Measurements from ENCODE around the gene CCSER1. TPM values are rescaled to one million over a fixed set of nuclear protein-coding genes. Genes with fewer than 3 reads are reported as not detected.
A peak's percentile ranks its signal among the peaks of the same experiment; 100 is the strongest.
"Not testable (repeated sequence)": the region's sequence is repeated elsewhere in the genome, so short reads cannot be mapped to it uniquely, and the experiment has no call there.

CCSER1 gene
- total and polyA plus RNA-seq, 4 donors, result 0.61 to 23.0 (median 3.8) TPM

GRCh38 chr4:91085961-91086360 is 958.8 kb downstream of the CCSER1 start:
- Histone ChIP-seq H3K9ac (ENCODE audit: insufficient read depth in 1 of 2, low read length in 2 of 2) (no peak overlapping the region), H3K36me3 (ENCODE audit: control insufficient read depth in 4 of 4, insufficient read depth in 4 of 4, low read length in 4 of 4) (no peaks in the 10 kb centered on the region), H3K4me1 (ENCODE audit: control insufficient read depth in 5 of 5, insufficient read depth in 5 of 5, low read length in 5 of 5) (peaks cover 0 to 17% (median 0%) of the 10 kb centered on the region in 5 donors), H3K27me3 (ENCODE audit: control insufficient read depth in 3 of 3, insufficient read depth in 3 of 3, low read length in 2 of 3) (no peaks in the 10 kb centered on the region), H3K27ac (ENCODE audit: low read depth in 1 of 2, low read length in 1 of 2) (no peak overlapping the region), H3K4me3 (no peak overlapping the region), H3K9me3 (ENCODE audit: control insufficient read depth in 4 of 4, insufficient read depth in 3 of 4, low read length in 3 of 4) (no peaks in the 10 kb centered on the region)
- ATAC-seq (ENCODE audit: insufficient read depth, low FRiP score), result no peak
- 74 to 86% methylated on average over 2 of the region's 2 CpGs for WGBS, 2 donors
- peak in 2 of 3 donors; percentile 29 to 45 for DNase-seq
- TF ChIP-seq, protein P1, sequence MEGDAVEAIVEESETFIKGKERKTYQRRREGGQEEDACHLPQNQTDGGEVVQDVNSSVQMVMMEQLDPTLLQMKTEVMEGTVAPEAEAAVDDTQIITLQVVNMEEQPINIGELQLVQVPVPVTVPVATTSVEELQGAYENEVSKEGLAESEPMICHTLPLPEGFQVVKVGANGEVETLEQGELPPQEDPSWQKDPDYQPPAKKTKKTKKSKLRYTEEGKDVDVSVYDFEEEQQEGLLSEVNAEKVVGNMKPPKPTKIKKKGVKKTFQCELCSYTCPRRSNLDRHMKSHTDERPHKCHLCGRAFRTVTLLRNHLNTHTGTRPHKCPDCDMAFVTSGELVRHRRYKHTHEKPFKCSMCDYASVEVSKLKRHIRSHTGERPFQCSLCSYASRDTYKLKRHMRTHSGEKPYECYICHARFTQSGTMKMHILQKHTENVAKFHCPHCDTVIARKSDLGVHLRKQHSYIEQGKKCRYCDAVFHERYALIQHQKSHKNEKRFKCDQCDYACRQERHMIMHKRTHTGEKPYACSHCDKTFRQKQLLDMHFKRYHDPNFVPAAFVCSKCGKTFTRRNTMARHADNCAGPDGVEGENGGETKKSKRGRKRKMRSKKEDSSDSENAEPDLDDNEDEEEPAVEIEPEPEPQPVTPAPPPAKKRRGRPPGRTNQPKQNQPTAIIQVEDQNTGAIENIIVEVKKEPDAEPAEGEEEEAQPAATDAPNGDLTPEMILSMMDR (IDR thresholded peaks at IDR 0.05; ENCODE audit: control extremely low read depth, extremely low read depth), result no peak

DNA sequence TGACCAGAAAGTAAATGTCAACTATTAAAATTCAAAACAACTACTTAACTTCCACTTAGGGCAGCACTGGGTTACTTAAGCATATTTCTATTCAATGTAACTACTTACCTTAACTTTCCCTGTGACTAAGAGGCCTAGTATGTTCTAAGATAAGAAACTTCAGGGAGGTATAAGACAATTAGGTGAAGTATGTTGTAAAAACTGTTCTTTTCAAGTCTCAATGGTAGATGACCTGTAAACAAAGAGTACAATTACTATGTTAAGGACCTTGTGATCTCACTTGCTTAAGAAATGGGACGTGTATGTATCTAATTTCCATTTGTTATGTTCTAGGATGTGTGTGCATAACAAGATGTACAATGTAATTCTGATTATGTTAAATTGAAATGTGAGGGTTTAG is 960.5 kb downstream of the CCSER1 start:
- no peak overlapping the region for H3K4me3 ChIP-seq
- TF ChIP-seq, protein P1 (IDR thresholded peaks at IDR 0.05; ENCODE audit: control extremely low read depth, extremely low read depth), result no peak
- 60 to 69% methylated on average over 1 of the region's 1 CpG for WGBS, 2 donors
- H3K27ac ChIP-seq (ENCODE audit: low read depth in 1 of 2, low read length in 1 of 2), result no peak overlapping the region
- H3K4me1 ChIP-seq (ENCODE audit: control insufficient read depth in 5 of 5, insufficient read depth in 5 of 5, low read length in 5 of 5), result peaks cover 0 to 17% (median 0%) of the 10 kb centered on the region in 5 donors
- H3K9ac ChIP-seq (ENCODE audit: insufficient read depth in 1 of 2, low read length in 2 of 2), result no peak overlapping the region
- H3K9me3 ChIP-seq (ENCODE audit: control insufficient read depth in 4 of 4, insufficient read depth in 3 of 4, low read length in 3 of 4), result no peaks in the 10 kb centered on the region
- DNase-seq (no peak), ATAC-seq (ENCODE audit: insufficient read depth, low FRiP score) (peak; percentile 27)
- H3K27me3 ChIP-seq (ENCODE audit: control insufficient read depth in 3 of 3, insufficient read depth in 3 of 3, low read length in 2 of 3), result no peaks in the 10 kb centered on the region
- H3K36me3 ChIP-seq (ENCODE audit: control insufficient read depth in 4 of 4, insufficient read depth in 4 of 4, low read length in 4 of 4), result no peaks in the 10 kb centered on the region

GRCh38 chr4:91089178-91089577 is 962.0 kb downstream of the CCSER1 start:
- Histone ChIP-seq H3K9me3 (ENCODE audit: control insufficient read depth in 4 of 4, insufficient read depth in 3 of 4, low read length in 3 of 4) (peaks cover 0 to 2% (median 0%) of the 10 kb centered on the region in 4 donors), H3K36me3 (ENCODE audit: control insufficient read depth in 4 of 4, insufficient read depth in 4 of 4, low read length in 4 of 4) (no peaks in the 10 kb centered on the region), H3K9ac (ENCODE audit: insufficient read depth in 1 of 2, low read length in 2 of 2) (no peak overlapping the region), H3K4me3 (no peak overlapping the region), H3K27me3 (ENCODE audit: control insufficient read depth in 3 of 3, insufficient read depth in 3 of 3, low read length in 2 of 3) (no peaks in the 10 kb centered on the region), H3K4me1 (ENCODE audit: control insufficient read depth in 5 of 5, insufficient read depth in 5 of 5, low read length in 5 of 5) (peaks cover 0 to 17% (median 0%) of the 10 kb centered on the region in 5 donors), H3K27ac (ENCODE audit: low read depth in 1 of 2, low read length in 1 of 2) (no peak overlapping the region)
- 87 to 96% methylated on average over 3 of the region's 3 CpGs for WGBS, 2 donors
- DNase-seq (no peak), ATAC-seq (ENCODE audit: insufficient read depth, low FRiP score) (no peak)
- TF ChIP-seq, protein P1 (IDR thresholded peaks at IDR 0.05; ENCODE audit: control extremely low read depth, extremely low read depth), result no peak

DNA sequence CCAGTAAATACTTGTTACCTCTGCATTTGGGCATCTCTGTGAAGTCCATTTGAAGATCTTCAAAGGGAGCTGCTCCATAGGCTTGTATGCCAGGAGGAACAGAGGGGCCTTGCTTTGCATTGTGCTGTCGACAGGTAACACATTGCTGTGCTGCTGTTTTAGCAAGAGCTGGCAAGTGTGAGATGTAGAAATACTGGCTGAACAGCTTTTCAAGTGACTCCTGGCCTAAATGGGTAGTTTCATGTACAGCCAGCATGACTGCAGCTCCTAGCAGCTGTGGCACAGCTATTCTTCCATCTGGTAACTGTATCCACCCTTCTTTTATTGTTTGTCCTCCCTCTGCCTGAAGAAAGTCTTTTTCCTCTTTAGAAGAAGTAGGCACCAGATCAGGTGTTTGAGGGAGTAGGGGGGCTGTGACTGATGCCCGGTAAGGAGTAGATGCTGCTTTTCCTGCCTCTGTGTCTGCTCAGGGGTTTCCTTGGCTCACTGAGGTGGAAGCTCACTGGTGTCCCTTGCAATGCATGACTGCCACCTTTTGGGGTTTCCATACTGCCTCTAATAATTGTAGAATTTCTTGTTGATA is 965.3 kb downstream of the CCSER1 start:
- H3K4me3 ChIP-seq, result no peak overlapping the region
- TF ChIP-seq, protein P1 (IDR thresholded peaks at IDR 0.05; ENCODE audit: control extremely low read depth, extremely low read depth), result no peak
- no peak overlapping the region for H3K27ac ChIP-seq (ENCODE audit: low read depth in 1 of 2, low read length in 1 of 2)
- no peaks in the 10 kb centered on the region for H3K27me3 ChIP-seq (ENCODE audit: control insufficient read depth in 3 of 3, insufficient read depth in 3 of 3, low read length in 2 of 3)
- H3K9me3 ChIP-seq (ENCODE audit: control insufficient read depth in 4 of 4, insufficient read depth in 3 of 4, low read length in 3 of 4), result peaks cover 0 to 4% (median 0%) of the 10 kb centered on the region in 4 donors
- ATAC-seq (ENCODE audit: insufficient read depth, low FRiP score) (no peak), DNase-seq (peak; percentile 16 to 73 (median 46))
- WGBS, 2 donors, result 58 to 80% methylated on average over 2 of the region's 2 CpGs
- H3K4me1 ChIP-seq (ENCODE audit: control insufficient read depth in 5 of 5, insufficient read depth in 5 of 5, low read length in 5 of 5), result no peaks in the 10 kb centered on the region
- H3K36me3 ChIP-seq (ENCODE audit: control insufficient read depth in 4 of 4, insufficient read depth in 4 of 4, low read length in 4 of 4), result no peaks in the 10 kb centered on the region
- H3K9ac ChIP-seq (ENCODE audit: insufficient read depth in 1 of 2, low read length in 2 of 2), result no peak overlapping the region

- H3K4me1 ChIP-seq (ENCODE audit: control insufficient read depth in 5 of 5, insufficient read depth in 5 of 5, low read length in 5 of 5); H3K27ac ChIP-seq (ENCODE audit: low read depth in 1 of 2, low read length in 1 of 2); H3K36me3 ChIP-seq (ENCODE audit: control insufficient read depth in 4 of 4, insufficient read depth in 4 of 4, low read length in 4 of 4); ATAC-seq (ENCODE audit: insufficient read depth, low FRiP score); DNase-seq; H3K9me3 ChIP-seq (ENCODE audit: control insufficient read depth in 4 of 4, insufficient read depth in 3 of 4, low read length in 3 of 4); H3K4me3 ChIP-seq; H3K9ac ChIP-seq (ENCODE audit: insufficient read depth in 1 of 2, low read length in 2 of 2); H3K27me3 ChIP-seq (ENCODE audit: control insufficient read depth in 3 of 3, insufficient read depth in 3 of 3, low read length in 2 of 3): not testable (repeated sequence)
- WGBS, 2 donors, result 91 to 92% methylated on average over 5 of the region's 5 CpGs
Measured at GRCh38 chr4:91094220-91094619, 967.0 kb downstream of the CCSER1 start.
